Activated T-helper 1 cell treated with anti-CD3 and anti-CD28 coated beads, Interleukin-2, amount 50 U/mL, for 16 hours (primary cell): ENCODE results near the gene MOSMO.

ENCODE experiments used
- DNase-seq, 2 donors: peaks; one replicate each; pipeline ENCODE4 v3.0.0-alpha.2; 2020; ENCODE audit warnings: low read depth in 1 of 2, low spot score in 1 of 2

MOSMO gene

DNA sequence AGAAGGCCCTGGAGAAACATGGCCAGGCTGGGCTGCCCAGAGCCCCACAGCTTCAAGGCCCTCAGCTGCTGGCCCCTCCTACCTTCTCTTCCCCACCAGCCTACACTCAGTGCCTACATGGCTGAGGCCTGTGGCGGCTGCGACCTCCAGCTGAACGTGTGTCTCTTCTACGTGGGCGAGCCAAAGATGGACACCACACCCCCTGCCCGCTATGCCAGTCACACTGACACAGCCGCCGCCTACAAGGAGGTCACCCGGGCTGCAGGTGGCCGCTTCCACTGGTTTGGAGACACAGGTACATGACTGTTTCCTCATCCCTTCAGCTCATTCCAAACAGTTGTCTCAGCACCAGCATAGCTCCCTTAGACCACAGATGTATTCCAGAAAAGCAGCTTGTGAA, 124.9 kb downstream of the MOSMO start:
- DNase-seq, result no peak
